Skeletal muscle cell (primary cell): ENCODE data around the gene PARVB.

Source experiments
- DNase-seq: peaks from one replicate; pipeline ENCODE4 v3.0.0-alpha.2; 2010; ENCODE audit warnings: low read depth
- H3K4me3 ChIP-seq: 2 replicates; pipeline ENCODE4 v1.5.1; 2011; ENCODE audit warnings: low read depth, mild to moderate bottlenecking, control low read depth, low read length, moderate library complexity

PARVB gene

DNA sequence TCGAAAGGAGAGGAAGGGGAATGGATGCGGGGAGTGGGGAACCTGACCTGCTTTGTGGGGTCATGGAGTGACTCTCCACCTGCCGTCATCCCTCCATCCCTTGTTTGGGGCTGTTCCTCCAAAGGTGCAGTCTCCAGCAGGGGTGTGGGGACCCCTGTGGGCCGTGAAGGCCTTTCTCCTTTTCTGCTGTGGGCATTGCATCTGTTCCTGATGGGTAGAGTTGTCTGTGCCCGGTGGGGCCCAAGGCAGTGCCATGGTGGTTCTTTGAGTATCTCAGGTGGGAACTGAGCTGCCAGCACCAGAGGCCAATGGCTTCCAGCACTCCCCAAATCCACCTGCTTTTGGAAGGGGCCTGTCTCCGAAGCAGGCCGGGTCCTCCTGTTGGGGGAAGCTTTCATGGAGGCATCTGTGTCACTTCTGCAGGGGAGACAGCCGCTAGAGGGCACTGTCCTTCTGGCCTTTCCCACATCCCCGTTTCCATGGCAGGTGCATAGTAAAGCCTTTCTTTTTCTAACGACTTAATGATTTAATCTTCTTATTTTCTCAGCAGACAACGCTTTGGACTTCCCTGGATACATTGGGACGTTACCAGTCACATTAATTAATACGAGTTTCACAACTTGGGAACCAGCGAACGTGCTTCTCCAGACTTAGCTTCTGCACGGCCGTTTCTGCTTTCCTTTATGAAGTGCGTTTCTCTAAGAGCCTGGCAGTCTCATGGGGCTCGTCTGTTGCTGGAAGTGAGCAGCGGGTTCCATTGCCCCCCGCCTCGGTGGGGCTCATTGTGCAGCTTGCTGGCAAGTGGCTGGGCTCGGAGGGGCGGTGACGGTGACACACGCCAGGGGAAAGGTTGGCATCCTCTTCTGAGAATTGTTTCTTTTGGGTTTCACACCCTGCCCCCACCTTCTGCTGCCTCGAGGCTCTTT lies 57.1 kb downstream of the PARVB start:
- no peak overlapping the region for H3K4me3 ChIP-seq
- no peak for DNase-seq

DNA sequence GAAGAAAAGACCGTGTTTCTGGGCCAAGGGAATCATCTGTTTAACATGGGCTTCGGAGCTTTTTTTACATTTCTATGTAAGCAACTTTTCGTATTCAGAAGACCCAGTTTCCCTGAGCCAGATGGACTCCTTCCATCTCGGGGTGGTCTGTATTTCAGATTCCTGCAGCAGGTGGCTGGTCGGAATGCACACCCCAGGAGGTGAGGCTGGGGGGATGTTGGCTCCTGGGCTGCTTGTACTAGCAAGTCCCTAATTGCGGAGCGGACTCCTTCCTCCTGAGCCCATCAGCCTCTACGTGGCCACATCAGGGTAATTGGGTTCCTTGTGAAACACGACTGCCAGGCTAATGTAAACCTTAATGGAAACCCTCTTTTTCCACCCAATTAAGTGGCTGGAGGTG lies 58.7 kb downstream of the PARVB start:
- no peak for DNase-seq
- no peak overlapping the region for H3K4me3 ChIP-seq

DNA sequence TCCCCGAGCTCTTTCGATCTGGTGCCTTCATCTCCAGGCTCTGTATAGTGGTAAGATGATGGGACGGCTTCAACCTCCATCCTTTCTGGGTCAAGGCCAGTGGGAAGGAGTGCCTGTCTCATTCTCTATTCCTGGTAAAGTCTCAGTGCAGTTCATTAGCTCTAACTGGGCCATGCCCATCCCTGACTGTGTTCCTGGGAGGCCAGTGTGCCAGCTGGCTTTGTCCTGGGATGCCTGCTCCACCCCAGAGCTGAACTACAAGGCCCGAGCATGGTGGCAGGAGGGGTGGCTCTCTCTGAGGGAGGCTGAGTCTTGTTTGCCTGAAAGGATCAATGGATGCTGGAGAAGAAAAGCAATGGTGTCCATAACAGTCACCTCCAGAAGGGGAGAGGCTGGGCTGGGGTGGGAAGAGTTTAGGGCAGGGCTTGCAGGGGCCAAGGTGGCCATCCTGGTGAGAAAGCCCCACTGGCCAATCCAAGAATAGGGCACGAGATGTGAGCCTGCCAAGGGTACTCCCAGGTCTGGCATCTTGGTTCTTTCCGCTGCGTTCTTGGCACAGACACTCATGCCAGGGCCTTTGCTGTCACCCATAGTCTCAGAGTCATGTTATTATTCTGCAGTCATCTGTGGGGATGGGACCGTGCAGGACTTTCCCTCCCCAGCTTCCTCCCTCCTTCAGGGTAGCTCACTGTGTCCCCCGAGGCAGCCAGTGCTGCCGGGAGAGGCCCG lies 60.1 kb downstream of the PARVB start:
- DNase-seq = no peak
- no peak overlapping the region for H3K4me3 ChIP-seq

DNA sequence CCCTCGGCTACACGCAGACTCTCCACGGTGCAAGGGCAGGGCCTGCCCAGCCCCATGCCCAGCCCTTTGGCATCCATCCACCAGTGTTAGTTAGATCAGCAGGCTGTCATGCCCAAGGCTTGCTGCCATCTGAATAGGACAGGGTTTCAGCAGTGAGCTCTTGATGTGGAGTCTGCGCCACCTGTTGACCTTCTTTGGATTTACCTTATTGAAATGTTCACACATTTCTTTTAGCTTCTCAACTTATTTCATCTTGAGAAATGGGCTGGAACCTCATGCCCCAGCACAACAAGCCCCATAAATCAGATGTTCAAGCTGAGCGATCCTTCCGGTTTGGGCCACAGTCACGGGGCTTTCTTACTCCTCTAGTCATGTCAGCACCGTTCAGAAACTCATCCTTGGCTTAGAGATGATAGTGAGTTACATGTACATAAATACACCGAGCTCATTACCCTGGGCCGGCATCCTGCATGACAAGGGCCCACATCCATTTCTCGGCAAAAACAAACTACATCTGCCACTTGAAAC lies 61.7 kb downstream of the PARVB start:
- peak; percentile 31 for DNase-seq

DNA sequence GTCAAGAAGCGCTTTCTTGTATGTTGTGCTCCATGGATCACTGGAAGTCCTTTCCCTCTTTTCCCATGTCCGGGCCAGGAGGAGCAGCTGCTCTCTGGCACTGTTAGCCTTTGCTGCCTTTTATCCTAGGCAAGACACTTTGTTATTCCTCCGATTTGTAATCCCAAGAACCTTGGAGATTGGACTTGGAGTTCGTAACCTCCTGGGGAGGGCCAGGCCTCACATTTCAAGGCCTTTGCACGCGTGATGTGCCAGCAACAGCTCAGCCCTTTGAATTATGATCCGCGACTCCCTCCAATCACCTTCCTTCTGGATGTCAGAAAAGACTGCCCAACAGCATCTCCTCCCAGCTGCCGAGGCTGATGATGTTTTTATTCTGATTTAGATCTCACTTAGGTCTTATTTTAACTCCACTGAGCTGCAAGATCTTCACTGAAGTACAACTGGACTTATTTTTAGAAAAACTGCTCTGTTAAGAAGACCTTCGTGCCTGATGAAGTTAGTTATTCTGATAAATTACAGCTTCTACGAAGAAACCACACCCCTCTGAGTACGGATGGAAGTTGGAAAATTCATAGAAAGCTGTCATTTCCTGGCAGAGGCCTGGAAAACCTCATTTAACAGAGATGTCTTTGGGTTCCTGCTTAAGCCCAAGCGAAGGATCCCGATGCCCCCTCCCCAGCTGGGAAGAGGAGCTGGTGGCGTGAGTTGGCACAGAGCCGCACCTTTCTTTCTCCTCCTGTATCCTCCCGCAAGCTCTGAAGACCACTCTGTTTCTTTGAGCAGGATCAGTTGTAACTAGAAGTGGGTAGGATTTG lies 62.4 kb downstream of the PARVB start:
- peak; percentile 7 for DNase-seq
- no peak overlapping the region for H3K4me3 ChIP-seq

More for the DNA sequence above, 61.7 kb downstream of the PARVB start:
- H3K4me3 ChIP-seq = no peak overlapping the region

DNA sequence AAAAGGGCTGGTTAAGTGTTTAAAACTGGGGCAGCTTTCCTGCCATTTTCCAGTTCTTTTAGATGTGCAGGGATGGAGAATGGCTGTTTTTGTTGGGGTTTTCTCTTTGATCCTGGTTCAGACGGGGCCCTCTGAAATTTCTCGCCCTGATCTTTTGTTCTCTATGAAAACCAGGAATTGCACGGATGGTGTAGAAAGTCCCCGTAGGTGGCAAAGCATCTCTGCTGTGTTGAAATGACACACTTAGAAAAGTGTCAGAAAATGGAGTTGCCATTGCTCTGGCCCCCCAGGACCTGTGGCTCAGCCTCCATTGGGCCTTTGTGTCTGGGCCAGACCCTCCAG lies 63.0 kb downstream of the PARVB start:
- no peak overlapping the region for H3K4me3 ChIP-seq
- no peak for DNase-seq

DNA sequence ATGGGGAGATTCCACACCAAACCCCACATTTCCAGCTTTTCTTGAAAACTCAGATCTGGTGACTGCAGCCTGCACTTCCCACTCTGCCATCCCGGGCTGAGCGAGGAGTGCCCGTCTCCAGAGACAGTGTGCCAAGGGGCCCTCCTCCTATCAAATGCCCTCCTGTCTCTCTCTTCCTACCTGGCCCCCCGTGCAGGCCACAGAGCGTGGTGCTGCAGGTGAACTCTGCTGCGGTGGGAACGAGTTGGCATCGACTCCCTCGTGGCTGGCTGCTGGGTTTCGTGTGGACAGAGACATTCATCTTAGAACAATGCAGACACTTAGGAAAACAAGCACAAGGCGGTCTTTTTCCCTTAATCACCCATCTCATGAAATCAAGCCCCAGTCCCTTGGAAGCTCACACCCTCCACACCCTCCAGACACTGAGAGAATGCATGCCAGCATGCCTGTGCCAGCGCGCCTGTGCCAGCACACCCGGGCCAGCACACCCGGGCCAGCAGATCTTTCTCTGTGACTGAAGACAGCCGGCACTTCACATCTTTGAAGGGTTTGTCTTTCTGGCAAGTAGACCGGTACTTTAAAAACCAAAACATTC lies 65.0 kb downstream of the PARVB start:
- DNase-seq = no peak
- no peak overlapping the region for H3K4me3 ChIP-seq

DNA sequence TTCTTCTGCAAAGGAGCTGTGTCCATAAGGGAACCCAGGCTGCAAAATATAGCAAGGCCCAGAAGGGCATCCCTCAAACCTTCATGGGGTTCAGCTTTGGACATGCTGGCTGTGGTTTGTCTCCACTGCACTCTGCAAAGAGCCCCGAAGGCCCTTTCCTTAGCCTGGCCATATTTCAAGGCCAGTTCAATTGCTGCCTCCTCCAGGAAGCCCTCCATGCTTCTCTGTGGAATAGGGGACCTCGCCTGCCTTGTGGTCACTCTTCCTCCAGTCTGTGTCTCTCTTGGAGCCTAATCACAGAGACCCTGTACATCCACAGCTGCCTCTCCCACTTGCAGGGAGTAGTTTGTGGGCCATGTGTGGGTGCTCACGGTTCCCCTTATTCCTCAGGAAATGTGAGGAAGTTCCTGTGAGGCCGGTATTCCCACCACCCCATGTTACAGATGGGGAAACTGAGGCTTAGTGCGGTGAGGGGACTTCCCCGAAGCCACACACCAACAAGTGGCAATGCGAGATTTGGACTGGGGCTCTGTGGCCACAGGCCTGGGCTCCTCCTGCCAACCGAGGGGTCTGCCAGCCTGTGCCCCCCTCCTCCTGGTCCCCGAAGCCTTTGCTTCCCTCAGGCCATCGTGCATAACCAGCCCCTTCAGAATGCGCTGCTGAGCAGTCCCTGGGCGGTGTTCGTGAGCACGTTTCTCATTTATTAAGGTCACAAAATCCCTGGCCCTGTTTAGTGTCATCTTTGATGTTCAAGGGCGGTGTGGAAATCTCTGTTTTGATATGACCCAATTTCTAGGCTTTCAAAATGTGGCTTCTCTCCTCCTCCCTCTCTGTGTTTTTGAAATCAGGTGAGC lies 65.8 kb downstream of the PARVB start:
- no peak for DNase-seq
- no peak overlapping the region for H3K4me3 ChIP-seq

DNA sequence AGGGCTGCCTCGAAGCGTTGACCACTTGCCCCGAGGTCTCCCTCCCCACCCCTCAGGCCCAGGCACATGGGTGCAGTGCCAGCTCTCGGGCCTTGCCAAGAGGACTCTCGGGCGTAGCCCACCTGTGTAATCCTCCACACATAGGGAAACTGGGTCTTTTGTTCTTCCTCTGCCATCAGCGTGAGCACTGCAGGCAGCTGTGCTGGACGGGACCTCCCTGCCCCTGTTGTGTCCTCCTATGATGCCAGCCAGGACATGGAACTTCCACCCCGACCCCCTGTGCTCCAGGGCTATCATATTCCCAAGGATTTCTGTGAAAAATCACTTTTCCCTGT lies 66.4 kb downstream of the PARVB start:
- H3K4me3 ChIP-seq = no peak overlapping the region
- no peak for DNase-seq

DNA sequence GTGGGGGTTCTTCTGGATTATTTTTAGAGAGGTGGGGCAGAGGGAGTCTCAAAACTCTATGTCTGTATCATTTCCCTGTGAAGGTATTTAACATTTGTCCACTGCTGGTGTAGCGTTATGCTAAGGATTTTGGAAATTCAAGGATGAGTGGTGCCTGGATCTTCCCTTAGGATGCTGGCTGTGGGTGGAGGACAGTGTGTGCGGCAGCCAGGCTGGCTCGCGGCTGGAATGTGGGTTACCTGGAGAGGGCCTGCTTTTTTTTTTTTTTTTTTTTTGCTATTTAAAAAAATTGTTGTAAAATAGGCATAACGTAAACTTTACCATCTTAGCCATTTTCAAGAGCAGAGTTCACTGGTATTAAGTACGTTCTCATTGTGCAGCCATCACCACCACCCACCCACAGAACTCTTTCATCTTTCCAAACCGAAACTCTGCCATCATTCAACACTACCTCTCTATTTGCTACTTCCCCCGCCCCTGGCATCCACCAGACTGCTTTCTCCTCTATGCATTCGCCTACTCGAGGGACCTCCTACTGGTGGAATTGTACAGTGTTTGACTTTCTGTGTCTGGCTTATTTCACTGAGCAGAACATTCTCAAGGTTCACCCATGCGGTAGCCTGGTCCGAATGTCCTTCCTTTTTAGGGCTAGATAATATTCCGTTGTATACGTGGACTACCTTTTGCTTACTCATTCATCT lies 67.1 kb downstream of the PARVB start:
- DNase-seq = no peak
- no peak overlapping the region for H3K4me3 ChIP-seq

DNA sequence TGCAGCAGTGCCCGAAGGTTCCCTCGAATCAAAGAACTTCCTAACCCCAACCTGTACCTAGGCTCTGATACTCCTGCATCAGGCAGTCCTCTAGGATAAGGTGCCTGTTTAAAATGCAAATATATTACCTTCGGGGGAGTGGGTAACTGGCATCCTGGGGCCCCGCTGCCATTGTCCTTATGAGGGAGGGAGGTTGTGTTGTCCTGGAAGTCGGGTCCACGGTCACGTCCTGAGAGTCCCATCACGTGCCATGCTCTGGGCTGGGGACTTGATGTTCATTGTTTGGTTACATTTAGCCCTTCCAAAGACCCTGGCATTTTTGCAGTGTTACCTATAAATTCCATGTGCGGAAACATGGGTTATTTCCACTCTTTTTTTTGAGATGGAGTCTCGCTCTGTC lies 67.6 kb downstream of the PARVB start:
- no peak overlapping the region for H3K4me3 ChIP-seq
- no peak for DNase-seq

DNA sequence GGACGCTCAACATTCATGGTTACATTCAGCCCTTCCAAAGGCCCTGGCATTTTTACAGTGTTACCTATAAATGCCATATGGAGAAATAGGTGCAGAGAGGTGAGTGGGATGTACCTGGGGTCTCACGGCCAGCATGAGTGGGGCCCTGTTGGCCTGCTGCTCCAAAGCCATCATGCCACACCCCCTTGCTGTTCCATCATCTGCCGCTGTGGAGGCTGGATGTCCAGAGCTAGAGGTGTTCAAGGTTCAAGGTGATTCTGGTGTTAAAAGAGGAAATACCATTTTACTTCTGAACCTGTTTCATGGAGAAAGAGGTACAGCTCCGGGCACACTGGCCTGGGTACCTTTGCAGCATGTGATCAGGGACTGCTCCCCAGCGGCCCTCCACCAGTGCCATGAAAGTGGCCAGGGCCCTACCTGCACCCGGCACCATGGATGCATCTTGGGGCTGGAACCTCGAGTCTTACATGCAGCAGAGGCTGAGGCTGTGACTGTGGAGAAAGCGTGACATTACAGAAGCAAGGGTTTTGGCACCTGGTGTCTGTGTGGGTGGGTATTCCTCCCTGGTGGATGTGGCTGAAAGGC lies 68.6 kb downstream of the PARVB start:
- H3K4me3 ChIP-seq = no peak overlapping the region
- DNase-seq = no peak

DNA sequence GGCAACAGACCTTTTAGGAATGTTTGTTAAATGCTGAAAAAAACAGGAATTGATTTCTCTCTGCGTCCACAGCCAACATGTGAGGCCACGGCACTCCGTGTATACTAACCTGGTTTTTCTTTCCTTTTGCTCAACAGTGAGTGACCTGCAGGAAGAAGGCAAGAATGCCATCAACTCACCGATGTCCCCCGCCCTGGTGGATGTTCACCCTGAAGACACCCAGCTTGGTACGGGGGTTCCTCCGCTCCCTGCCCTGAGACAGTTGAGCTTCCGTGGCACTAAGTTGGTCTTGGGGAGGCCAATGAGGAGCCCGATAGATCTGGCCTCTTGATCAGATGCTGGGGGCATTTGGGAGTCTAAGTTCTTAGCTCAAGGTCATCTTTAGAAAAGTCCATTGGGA lies 69.7 kb downstream of the PARVB start:
- no peak for DNase-seq
- H3K4me3 ChIP-seq = no peak overlapping the region

DNA sequence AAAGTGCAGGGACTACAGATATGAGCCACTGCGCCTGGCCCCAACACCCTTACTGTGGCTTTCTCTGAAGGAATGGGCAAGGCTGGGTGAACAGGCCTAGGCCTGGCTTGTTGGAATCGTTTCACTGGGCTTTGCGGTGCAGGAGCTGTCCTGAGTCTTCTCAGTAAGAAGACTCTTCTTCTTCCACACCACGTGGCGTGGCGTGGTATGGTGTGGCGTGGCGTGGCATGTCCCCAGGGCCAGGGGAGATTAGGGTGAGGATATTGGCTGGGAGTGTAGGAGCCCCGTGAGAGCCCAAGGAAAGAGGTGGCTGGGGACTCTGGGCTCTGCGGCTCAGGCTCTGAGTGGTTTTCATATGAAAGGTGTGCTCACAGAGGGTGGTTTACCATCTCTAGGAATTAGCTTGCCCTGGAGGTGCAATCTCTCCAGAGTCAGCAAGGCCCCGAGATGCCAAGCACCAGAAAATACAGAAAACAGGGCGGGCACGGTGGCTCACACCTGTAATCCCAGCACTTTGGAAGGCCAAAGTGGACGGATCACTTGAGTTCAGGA lies 70.7 kb downstream of the PARVB start:
- DNase-seq = no peak

DNA sequence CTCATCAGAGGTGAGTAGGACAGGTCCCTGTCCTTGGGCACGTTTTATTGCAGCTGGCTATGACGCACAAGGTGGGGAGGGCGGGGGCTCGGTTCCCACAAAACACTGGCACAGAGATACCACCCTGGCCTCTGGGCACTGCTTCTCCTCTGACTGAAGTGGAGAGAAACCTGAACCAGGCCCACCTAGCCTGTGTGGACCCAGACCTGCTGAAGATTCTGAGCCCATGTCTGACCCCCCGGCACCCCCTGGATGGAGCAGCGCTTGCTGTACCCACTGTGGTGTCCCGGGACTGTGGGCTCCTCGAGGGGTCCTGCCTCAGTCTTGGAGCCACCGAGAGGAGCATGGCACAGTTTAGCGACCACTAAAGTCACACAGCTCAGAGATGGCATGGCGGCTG lies 72.6 kb downstream of the PARVB start:
- no peak overlapping the region for H3K4me3 ChIP-seq
- DNase-seq = no peak

More for the DNA sequence above, 70.7 kb downstream of the PARVB start:
- H3K4me3 ChIP-seq = no peak overlapping the region

DNA sequence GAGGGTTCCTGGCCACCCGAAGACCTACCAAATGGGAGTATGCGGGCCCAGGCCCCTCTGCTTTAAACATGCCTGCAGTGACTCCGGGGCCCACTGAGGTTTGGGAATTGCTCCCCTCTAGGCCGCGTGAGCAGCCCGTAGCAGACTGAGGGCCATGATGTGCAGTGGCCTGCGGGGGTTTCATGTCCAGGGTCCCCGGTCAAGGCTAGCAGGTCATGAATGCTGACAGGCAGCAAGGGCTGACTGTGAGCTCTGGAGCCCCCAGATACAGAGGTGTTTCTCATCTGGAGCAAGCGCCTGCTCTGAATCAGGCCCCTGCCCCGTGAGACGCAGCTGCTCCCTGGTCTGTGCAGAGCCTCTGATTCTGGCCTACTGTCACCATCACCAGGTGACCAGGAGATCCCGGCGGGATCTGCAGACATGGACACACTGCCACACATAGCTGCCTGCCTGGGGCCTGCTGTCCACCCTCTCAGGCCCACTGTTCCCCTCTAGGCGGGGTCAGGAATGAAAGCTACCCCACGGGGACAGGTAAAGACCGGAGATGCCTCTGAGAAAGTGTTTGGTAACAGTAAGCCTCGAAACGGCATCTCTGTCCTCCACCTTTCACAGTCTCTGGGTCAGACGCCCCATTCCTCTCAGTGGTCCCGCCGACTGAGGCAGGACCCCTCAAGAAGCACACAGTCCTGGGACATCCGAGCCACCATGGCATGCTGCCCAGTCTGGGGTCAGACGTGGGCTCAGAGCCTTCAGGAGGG lies 73.3 kb downstream of the PARVB start:
- no peak overlapping the region for H3K4me3 ChIP-seq
- DNase-seq = no peak
